GM10248 (cell line): ENCODE data around the gene CAPN12.

Source experiments
- CTCF ChIA-PET: fragments of 300-600 bp; sonication (Branson Sonifier 250); formaldehyde crosslinking; extraction: SDS; loops from one replicate; lab custom pipeline; 2021; ENCODE audit warnings: antibody characterized with exemption; lab: Yijun Ruan, JAX
- POLR2A ChIA-PET: fragments of 350-650 bp; sonication (Branson Sonifier 250); formaldehyde crosslinking; extraction: SDS; loops from one replicate; lab custom pipeline; 2020; ENCODE audit warnings: antibody characterized with exemption; lab: Yijun Ruan, JAX
- DNase-seq: peaks from one replicate; pipeline ENCODE4 v3.0.0; 2012; ENCODE audit errors: extremely low spot score
- CTCF ChIP-seq: IDR thresholded peaks from 2 replicates; pipeline ENCODE4 v1.5.1; 2012; ENCODE audit warnings: mild to moderate bottlenecking, low read depth; ENCODE audit errors: extremely low read depth, missing control alignments, control extremely low read depth

CAPN12 gene

GRCh38 chr19:38683393-38684077 is 60.7 kb downstream of the CAPN12 start:
- ChIA-PET POLR2A (interaction anchor here (0.6 kb wide), 1 partner anchor 36 kb away, joined by 3 read pairs; the partner anchor contains the start of gene ACTN4), CTCF (interaction anchor here (0.7 to 3.0 kb wide), 5 partner anchors 10 to 281 kb away, joined by 3 to 11 read pairs (median 4); partner anchors contain the start of genes FAM98C, MRPS12 and SARS2)
- no peak for TF ChIP-seq CTCF
- no peak for DNase-seq

GRCh38 chr19:38682872-38683392 is 61.3 kb downstream of the CAPN12 start:
- TF ChIP-seq CTCF: no peak
- no peak for DNase-seq
- POLR2A ChIA-PET: interaction anchor here (0.6 kb wide), 2 partner anchors 36 to 60 kb away, joined by 3 read pairs; partner anchors contain the start of gene ACTN4
- CTCF ChIA-PET: interaction anchor here (0.7 to 3.0 kb wide), 6 partner anchors 11 to 280 kb away, joined by 3 to 11 read pairs (median 4); partner anchors contain the start of genes FAM98C, MRPS12 and SARS2

- CTCF ChIA-PET: interaction anchor here (0.7 to 3.0 kb wide), 5 partner anchors 11 to 248 kb away, joined by 3 to 11 read pairs (median 4); partner anchors contain the start of genes MRPS12 and SARS2
- no peak for DNase-seq
- TF ChIP-seq CTCF: no peak
- POLR2A ChIA-PET: interaction anchor here (0.6 kb wide), 1 partner anchor 61 kb away, joined by 3 read pairs; no protein-coding TSS in a partner anchor
Observed at GRCh38 chr19:38682195-38682867, 61.9 kb downstream of the CAPN12 start.
